HG03457 (cell line): ENCODE results near the gene CLCF1.

Experiments used
- ATAC-seq: cut with Tn5 transposase; IDR thresholded peaks from one replicate; pipeline ENCODE4 v1.9.1; 2021; ENCODE audit warnings: moderate number of reproducible peaks; ENCODE audit not compliant: unreplicated experiment

CLCF1 gene

DNA sequence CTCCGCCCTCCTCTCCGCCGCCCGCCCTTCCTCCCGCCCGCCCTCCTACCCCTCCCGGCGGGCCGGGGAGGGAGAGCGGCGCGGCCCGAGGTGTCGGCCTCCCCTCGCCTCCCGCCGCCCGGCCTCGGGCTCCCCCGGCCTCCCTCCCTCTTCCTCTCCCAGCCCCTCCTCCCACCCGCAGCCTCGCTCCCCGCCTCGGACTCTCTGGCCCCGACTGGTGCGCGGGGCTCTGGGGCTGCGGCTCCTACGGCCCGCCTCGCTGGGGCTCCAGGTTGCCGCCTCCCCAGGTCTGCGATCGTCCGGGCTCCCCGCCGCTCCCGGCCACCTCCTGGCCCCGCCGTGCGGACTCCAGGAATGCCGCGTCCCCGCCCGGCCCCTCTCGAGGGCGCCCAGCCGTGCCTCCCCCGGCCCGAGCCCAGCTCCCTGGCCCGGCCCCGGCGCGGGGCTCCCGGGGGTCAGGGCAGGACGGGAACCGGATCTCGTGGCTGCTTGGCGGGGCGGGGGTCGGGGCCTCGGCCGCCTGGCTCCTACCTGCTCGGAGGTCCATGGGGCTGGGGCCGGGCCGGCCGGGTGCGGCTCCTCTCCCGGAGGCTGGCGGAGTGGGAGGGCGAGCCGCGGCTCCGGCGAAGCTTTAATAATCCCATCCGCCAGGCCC, at the start of gene CLCF1:
Gene CLCF1 (minus strand): TSS at position 606 of the 655 bp plus-strand sequence. CDS start 59 bp downstream, at position 547.
- ATAC-seq = no peak

DNA sequence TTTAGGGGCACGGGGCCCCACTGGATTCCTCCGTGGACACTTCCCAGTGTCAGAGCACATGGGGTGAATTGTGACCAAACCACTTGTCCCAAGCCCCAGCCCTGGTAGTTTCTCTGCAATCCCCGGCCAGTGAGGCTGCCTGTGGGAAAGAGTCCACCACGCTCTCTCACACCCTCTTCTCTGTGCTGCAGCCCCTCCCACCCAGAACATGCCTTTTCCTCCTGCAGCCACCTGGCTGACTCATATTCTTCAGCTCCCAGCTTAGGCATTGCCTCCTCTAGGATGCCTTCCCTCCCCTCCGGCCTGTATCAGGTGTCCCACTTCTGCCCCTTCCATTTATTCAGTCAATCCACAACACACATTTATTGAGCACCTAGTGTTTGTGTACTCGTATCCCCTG, 49.5 kb upstream of the CLCF1 start:
- no peak for ATAC-seq

DNA sequence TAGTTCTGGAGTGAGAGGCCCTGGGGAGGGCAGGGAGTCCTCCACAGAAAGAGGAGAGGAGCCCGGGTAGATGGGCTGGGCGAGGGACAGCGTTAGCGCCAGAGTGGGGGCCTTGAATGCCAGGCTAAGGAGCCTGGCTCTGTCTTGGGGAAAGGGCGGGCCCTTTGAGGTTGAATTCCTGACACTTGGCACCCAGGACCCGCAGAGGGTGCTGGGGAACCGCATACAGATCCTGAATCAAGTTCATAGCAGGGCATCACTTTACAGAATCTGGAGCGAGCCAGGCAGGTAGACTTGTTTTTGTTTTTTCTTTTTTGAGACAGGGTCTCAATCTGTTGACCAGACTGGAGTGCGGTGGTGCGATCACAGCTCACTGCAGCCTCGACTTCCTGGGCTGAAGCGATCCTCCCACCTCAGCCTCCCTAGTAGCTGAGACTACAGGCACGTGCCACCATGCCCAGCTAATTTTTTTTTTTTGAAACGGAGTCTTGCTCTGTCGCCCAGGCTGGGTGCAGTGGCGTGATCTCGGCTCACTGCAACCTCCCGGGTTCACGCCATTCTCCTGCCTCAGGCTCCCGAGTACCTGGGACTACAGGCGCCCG, 48.1 kb upstream of the CLCF1 start:
- no peak for ATAC-seq

DNA sequence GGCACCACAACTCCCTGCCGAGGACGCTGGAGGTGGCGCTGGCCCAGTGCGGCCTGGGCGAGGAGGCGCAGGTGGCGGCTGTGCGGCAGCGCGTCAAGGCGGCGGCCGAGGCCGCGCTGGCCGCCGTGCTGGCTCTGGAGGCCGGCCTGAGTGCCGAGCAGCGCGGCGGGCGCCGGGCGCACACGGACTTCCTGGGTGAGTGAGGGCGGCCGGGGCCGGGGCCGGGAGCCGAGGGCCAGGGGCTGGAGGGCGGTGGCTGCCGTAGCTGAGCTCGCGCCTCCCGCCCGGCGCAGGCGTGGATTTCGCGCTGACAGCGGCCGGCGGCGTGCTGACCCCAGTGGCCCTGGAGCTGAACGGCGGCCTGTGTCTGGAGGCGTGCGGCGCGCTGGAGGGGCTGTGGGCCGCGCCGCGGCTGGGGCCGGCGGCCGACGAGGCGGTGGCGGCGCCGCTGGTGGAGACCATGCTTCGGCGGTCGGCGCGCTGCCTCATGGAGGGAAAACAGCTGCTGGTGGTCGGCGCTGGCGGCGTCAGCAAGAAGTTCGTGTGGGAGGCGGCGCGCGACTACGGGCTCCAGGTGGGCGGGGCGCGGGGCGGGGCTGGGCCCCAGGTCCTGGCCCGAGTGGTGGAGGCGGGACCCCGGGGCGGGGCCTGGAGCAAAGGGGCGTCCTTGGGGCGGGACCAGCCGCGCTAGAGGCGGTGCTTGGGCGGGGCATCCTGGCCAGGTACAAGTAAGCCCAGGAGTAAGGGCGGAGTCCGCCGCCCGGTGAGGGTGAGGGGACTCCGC, 47.4 kb upstream of the CLCF1 start:
- ATAC-seq = peak; percentile 64

DNA sequence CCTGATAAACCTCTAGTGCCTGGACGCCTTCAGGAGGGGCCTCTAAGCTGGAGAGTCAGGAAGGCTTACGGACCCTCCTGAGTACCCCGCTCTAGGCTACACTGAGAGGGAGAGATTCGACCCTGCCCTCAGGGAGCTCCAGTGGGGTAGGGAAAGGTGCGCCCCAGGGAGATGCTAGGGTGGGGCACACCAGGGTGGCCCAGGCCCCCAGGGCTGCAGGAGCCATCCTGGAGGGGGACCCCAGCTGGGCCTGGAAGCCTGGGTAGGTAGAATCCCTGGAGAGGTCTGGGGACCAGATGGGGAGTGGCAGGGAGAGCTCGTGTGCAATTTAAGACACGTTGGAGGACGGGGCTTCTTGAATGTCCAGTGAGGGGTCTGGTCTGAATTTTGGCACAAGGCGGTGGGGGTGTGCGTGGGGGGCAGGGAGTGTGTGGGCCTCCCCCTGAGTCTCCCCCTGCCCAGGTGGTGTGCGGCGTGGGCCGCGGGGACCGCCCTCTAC, 46.8 kb upstream of the CLCF1 start:
- no peak for ATAC-seq

DNA sequence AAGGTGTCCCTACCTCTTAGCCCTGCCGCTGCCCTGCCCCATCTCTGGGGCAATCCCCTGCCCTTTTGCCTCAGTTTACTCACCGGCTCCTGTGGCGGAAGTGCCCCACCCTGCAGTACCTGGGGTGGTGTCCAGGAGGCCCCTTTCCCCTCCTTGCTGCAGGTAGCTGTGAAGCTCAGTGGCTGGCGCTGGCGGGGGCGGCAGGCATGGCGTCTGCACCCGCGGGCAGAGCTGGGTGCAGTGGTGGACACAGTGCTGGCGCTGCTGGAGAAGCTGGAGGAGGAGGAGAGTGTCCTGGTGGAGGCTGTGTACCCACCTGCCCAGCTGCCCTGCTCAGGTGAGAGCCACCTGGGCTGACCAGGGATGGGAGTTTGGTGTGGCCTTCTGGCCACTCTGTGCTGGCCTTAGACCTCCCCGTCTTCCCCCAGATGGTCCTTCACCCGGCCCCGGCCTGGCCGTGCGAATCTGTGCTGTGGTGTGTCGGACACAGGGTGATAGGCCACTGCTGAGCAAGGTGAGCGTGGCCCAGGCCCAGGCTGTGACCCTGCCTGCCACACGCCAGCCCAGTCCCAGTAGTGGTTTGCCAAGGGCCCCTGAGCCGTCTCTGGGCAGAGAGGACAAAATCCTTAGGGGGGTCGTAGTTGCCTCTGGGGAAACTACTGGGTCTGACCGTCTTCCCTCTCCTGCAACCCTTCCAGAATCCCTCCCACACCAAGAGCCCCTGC, 46.1 kb upstream of the CLCF1 start:
- no peak for ATAC-seq

DNA sequence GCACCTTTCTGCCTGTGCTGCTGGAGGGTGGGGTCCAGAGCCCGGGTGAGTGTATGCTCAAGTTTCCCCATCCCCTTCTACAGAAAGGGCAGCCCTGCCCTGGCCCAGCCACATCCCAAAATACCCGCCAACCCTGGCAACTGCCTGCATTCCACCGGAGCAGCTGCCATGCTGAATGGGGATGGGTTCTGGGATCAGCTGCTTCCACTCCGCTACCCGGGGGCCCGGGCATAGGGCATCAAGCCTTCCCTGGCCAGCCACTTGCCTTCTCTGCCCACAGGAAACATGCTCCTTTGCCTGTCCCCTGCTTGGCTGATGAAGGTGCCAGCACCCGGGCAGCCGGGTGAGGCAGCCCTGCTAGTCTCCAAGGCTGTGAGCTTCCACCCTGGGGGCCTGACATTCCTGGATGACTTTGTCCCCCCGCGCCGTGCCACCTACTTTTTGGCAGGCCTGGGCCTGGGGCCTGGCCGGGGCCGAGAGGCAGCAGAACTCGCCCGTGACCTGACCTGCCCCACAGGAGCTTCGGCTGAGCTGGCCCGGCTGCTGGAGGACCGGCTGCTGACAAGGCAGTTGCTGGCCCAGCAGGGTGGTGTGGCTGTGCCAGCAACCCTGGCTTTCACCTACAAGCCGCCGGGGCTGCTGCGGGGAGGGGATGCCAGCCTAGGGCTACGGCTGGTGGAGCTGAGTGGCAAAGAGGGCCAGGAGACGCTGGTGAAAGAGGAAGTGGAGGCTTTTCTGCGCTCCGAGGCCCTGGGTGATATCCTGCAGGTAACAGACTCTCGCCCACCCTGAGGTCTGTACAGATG, 45.3 kb upstream of the CLCF1 start:
- no peak for ATAC-seq

- no peak for ATAC-seq
These were observed 44.0 kb upstream of the CLCF1 start for GRCh38 chr11:67417425-67417824.

DNA sequence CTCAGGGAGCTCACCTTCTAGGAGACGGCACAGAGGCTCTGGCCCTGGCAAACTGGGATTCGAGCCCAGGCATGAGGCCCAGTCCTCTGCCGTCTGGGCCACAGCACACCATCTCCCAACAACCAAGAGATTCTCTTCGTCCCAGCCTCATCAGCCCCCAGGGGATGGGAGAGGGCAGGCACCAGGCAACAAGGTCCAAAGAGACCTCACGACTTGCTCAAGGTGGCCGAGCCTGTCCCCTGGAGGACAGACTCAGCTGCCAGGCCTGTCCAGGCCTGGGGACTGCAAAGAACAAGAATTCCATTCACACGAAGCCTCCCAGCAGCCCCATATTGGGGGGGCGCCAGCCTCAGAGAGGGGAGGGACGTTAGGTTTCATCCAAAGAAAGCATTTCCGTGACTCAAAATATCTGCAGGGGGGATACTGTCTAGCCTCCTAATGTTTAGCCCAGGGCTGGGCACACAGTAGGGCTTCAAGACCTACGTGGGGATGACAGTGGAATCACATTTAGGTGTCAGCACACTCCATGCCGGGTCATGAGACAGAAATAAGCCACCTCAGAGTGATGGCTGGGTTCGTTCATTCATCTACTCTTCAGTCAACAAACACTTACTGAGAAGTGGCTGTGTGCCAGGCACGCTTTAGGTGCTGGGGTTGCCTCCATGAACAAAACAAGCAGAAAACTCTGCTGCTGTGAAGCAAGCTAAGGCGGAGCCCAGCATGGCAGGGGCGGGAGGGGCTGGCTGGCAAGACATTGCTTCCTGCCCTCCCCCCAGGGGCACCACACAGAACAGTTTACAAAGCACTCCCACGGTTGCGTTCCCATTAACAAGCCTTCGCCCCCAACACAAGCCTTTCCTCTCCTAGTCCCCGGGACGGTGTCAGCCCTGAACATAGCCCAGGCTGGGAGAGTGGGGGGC, 43.3 kb upstream of the CLCF1 start:
- ATAC-seq = no peak

DNA sequence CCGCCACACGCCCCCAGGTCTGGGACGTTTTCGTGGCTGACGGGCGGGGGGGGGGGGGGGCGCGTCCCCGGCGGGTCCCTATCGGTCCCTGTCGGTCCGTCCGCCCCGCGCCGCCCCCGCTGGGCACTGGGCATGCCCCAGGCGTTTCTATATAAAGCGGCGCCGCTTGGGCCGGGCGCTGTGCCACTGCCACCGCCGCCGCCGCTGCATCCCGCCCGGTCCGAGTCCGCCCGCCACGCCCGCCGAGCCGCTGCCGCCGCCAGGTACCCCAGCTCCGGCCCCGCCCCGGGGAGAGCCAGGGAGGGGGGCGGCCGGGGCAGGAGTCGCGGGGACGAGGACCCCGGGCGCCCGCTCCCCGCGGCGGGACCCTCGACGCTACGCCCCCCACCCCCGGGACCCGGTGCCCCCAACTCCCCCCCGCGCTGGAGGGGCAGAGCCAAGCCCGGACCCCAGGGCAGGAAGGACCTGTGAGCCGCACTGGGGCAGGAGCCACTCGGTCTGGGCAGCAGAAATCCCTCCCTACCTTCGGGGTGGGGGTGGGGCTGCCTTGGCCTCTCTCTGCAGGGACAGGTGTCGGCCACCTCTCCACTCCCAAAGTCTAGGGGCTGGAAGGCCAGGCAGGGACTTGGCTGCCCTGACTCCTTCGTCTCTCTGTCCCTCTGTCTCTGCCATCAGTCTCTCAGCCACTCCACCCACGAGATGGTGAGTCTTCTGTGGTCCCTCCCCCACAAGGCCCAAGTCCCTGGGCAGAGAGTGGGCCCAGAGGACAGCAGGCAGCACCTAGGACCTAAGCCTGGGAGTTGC, 42.3 kb upstream of the CLCF1 start, which contains the start of gene CARNS1:
Gene CARNS1 (plus strand): TSS at position 178 of the 804 bp plus-strand sequence. CDS start 522 bp downstream, at position 700.
- ATAC-seq = no peak

- ATAC-seq = no peak
These were observed 40.0 kb upstream of the CLCF1 start for GRCh38 chr11:67413266-67413849.

- no peak for ATAC-seq
These were observed 39.2 kb upstream of the CLCF1 start for GRCh38 chr11:67412495-67413179.

GRCh38 chr11:67411785-67412152, 38.4 kb upstream of the CLCF1 start:
- no peak for ATAC-seq

- ATAC-seq = no peak
These were observed 37.8 kb upstream of the CLCF1 start for GRCh38 chr11:67410984-67411784.

GRCh38 chr11:67410369-67410831, 37.0 kb upstream of the CLCF1 start:
- no peak for ATAC-seq

DNA sequence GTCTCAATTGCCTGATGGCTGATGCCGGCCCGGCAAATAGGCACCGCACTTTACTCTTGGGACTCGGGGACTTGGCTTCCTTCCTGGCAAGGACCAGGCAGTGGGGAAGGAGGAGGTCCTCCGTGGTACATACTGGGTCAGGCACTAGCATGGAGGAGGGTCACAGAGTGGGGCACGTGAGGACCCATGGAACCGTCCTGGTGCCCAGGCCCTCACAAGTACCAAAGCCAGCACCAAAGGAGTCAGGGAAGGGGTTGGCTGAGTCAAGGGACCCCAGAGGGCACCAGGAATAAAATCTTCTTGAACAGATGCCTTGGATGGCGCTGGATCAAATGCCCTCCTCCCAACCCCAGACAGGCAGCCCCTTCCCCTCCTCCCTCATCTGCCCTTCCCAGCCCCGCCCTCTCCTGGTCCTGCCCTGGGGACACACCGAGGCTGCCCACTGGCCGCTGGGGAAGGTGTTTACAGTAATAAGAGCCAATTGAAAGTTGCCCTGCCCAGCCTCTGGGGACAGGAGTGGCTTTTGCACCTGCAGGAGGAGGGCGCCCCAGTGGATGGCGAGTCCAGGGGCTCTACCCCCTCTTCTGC, 36.5 kb upstream of the CLCF1 start:
- no peak for ATAC-seq
